COLO829 (cell line): Measurements from ENCODE around the gene PPP6R2.

Experiments
- DNase-seq: peaks from one replicate; pipeline ENCODE4 v3.0.0; 2012; ENCODE audit warnings: low spot score

The PPP6R2 gene

GRCh38 chr22:50342651-50343540 is at the start of gene PPP6R2:
PPP6R2 (plus strand) TSS chr22:50343327; CDS start chr22:50393909, 50,582 bp downstream.
- DNase-seq, result peak; percentile 65

- DNase-seq, result no peak
These were observed 49.4 kb upstream of the PPP6R2 start for GRCh38 chr22:50293441-50294318.

DNA sequence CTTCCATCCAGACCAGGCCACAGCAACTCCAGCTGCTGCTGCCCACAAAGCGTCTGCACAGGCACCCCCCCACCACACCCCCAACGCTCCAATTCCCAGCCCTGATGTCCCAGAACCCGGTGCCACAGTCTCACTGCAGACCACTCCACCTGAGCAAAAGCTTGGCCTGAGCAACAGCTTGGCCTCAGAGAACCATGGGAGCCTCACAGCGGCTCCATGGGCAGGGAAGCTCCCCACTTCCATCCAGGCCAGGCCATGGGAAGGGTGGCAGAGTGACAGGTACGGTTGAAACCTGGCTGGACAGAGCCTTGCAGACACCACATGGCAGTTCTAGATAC is 48.8 kb upstream of the PPP6R2 start:
- no peak for DNase-seq

DNA sequence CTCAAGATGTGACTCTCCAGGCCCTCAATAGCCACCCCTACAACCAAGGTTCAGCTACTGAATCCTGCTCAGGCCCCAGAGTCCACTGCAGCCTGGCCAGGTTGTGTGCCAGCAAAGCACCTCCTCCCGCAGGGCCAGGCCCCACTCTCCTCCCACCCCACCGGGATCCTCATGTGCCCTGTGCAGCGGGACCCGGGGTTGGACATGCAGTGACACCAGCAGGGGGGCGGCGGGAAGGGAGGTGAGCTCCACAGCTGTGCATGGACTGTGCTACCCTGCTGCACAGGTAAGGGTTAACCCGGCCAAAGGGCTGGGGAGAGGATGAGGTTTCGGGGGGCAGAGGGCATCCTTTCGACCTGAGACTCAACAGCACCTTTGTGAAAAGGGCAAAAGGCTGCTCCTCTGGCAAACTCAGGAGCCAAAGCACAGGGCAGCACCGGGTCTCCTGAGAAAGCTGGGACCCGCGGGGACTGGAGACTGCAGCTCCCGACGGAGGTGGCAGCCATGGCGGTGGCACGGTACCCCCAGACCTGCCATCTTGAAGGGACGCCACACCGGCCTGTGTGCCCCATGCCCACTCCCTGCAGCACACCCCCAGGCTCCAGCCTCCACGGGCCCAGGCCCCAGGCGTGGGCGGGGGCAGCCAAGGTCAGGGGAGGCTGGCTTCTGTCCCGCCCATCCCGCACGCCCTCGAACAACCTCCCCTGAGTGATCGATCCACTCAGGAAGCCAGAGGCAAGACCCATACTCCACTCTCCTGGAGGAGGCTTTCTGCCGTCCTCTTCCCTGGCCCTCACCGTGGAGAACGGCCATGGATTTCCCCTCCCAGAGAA is 46.3 kb upstream of the PPP6R2 start:
- no peak for DNase-seq

- DNase-seq, result no peak
These were observed 45.4 kb upstream of the PPP6R2 start for GRCh38 chr22:50297510-50298265.

DNA sequence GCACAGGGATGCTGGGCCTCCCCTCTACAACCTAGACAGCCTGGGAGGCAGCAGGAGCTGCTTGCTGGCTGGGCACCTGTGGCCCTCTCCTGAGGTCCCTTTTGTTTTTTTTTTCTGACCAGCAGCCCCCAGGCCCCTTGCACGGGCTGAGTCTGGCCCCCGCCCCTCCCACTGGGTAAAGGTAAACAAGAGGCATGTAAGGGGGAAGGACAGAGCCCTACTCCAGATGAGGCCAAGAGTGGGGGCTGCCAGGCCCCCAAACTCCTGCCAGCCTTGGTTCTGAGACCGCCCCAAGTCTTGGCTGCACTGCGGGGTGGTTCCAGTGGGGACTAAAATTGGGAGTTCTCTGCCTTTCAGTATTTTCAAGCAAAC is 44.9 kb upstream of the PPP6R2 start:
- DNase-seq, result no peak

DNA sequence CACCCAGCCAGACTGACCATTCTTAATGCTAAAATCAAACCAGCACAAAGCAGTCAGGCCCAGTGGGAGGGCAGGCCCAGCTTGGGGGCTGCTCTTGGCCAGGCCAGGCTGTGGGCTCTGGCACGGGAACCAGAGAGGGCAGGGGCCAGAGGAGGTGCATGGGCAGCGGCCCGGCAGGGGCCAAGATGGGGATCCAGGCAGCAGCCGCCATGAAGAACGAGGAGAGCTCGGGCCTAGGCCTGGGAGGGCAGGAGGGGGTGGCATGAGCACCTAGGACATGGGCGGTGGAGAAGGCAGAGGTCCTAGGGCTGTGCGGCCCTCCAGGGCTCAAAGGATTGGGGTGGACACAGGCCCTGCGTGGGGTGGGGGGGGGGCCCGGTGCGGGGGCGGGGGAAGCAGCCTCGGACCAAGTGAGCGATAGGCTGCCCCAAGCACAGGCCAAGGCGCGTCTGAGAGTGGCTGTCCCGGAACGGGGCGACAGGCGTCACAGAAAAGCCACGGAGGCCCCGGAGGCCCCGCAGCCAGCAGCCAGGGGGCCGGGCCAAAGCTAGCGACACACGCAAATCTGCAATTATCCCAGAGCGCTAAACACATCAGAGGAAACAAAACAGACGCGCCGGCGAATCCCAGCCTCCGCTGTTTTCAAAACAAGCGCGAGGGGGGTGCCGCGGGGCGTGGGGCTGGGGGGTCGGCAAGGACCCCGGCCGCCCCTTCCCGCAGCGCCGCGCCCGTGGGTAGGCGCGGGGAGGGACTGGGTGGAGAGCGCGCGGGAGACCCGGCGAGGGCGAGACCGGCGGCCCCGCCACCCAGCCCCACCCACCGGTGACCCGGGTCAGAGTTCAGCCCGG is 44.0 kb upstream of the PPP6R2 start:
- no peak for DNase-seq

DNA sequence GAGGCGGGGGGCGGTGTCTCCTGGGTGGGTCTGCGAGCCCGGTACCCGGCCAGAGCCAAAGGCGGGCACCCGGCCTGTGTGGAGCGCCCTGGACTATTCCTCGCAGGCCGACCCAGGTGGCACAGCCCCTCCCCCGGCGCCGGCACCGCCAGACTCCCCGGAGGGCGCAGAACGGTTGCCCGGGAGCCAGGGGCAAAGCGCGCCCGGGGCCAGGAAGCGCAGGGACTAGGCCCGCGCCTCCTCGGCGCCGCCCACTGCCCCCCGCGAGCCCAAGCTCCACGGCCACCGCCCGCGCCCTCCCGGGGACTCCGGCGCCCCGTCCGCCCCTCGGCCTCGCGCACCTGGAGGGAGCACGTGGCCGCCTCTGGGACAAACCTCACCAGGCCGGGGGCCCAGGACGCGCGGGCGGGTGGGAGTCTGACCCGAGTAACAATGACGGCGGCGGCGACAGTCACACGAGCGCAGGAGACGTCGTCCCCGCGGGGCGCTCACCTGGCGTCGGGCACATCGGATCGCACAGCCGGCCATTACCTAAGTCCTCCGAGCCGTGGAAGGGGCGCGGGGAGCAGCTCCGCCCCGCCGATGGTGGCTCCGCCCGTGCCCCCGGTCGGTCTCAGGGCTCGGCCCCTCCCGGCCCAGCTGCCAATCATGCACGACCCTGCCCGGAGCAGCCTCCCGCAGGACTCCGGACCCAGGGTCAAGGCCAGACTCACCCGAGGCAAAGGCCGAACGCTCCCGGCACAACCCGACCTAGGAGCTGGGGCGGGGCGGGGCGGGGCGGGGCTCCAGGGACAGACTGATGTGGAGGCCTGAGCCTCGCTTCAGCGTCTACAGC is 43.1 kb upstream of the PPP6R2 start:
- DNase-seq, result no peak

DNA sequence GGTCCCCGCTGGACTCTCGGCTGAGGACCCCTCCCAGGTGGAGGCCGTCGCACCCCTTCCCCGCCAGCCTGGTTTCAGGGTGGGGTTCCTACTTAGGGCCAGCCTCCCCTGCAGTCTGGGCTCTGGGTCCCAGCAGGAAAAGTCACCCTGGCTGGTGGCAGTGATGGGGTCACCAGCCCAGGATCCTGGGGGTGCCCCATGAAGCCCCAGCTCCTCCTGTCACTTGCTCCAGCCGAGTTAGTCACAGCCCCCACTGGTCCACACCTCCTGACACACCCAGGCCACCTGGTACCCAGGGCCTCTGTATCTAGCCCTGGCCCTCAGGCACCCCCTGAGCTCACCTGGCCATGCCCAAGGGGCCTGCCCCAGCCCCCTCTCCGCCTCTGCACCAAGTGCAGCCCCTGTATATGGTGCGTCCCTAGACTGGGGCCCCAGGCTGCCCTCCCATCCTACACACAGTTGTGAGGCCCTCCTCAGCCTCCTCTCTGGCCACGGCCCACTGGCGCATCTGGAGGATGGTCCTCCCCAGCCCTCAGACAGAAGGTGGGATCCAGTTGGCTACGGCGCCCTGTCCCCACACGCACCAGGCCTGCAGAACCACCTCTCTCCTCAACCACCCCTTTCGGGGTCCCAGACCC is 42.4 kb upstream of the PPP6R2 start:
- DNase-seq, result no peak

DNA sequence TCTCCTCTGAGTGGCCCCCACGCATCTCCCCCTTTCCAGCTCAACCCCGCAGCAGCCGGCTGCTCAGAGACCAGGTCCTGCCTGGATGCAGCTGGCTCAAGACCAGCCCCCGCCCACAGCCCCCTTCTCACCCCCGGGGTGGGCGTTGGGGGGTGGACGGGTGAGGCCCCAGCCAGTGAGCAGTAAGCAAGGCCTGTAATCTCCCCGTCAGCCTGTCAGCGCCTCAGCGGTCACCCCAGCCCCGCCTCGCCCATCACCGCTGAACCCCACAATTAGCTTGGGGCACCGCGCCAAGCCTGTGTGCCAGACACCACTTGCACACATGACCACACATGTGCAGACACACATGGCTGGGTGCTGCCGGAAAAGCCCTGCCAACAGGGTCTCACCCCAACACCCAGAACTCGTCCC is 41.5 kb upstream of the PPP6R2 start:
- DNase-seq, result no peak

DNA sequence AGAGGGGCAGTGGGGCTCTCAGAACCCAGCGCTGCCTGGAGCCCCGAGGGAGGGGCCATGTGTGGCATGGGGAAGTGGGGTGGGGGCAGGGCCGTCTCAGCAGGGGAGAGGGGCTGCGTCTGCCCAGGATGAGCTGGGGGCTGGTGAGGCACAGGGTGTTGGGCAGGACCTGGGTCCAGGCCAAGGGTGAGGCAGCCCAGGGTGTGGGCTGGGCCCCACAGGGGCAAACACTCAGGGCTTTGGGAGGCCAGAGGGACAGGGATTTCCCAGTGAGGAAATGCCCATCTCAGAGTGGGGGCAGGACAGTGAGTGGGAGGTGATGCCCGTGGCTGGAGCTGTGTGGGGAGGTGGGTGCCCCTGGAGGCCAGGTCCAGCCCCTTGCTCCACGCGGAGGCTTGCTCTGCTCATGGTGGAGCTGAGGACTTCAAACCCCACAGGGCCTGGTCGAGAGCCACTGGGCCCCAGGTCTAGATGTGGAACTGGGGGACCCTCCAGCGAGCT is 41.0 kb upstream of the PPP6R2 start:
- no peak for DNase-seq

GRCh38 chr22:50302564-50302963 is 40.6 kb upstream of the PPP6R2 start:
- DNase-seq, result no peak

- no peak for DNase-seq
These were observed 39.6 kb upstream of the PPP6R2 start for GRCh38 chr22:50303515-50303847.

- DNase-seq, result no peak
These were observed 39.1 kb upstream of the PPP6R2 start for GRCh38 chr22:50303848-50304527.

GRCh38 chr22:50304528-50305392 is 38.4 kb upstream of the PPP6R2 start:
- DNase-seq, result no peak

GRCh38 chr22:50305393-50305922 is 37.7 kb upstream of the PPP6R2 start:
- no peak for DNase-seq

DNA sequence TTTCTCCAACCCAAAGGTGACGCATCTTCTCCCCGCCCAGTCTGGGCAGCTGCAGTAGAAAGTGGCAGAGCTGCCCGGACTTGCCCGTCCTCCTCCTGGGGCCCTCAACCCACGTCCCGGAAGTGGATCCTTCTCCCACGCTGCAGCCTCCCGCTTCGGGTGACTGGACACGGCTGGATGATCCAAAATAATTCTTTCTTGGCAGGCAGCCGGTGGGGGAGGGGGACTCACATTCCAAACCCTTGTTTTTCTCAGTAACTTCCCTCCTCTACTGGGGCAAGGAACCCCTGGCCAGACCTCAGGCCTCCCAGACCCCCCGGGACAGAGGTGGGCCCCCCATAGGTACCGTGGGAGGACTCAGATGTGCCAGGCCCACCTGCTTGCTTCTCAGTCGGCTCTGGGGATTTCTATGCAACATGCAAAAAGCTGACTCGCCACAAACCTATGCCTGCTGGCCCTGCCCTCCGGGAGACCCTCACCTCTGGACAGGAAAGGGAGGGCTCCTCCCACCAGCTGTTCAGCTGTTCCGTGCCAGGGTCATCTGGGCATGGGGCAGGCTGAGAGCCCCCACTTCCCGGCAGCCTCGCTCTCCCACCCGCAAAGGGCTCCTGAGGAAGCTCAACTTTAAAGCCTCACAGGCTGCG is 37.1 kb upstream of the PPP6R2 start:
- peak; percentile 96 for DNase-seq
